Endothelial cell (in vitro differentiated cells): ENCODE data around the gene AP3B1. TPM values are rescaled to one million over a fixed set of nuclear protein-coding genes. Genes with fewer than 3 reads are reported as not detected.
A peak's percentile ranks its signal among the peaks of the same experiment; 100 is the strongest.

Source experiments
- DNase-seq: peaks from one replicate; pipeline ENCODE4 v3.0.0; 2021; ENCODE audit warnings: low spot score
- H3K27ac Mint-ChIP-seq: one replicate; pipeline ENCODE4 v1.8.0; 2021; ENCODE audit warnings: mixed read lengths, inconsistent platforms; ENCODE audit not compliant: unreplicated experiment
- H3K27me3 Mint-ChIP-seq: one replicate; pipeline ENCODE4 v1.8.0; 2021; ENCODE audit warnings: mild to moderate bottlenecking, moderate library complexity, mixed read lengths, inconsistent platforms; ENCODE audit not compliant: unreplicated experiment
- H3K36me3 Mint-ChIP-seq: one replicate; pipeline ENCODE4 v1.8.0; 2021; ENCODE audit warnings: mild to moderate bottlenecking, low read depth, mixed read lengths, inconsistent platforms; ENCODE audit not compliant: unreplicated experiment
- H3K4me1 Mint-ChIP-seq: one replicate; pipeline ENCODE4 v1.8.0; 2021; ENCODE audit warnings: mild to moderate bottlenecking, mixed read lengths, inconsistent platforms; ENCODE audit not compliant: unreplicated experiment
- H3K4me3 Mint-ChIP-seq: one replicate; pipeline ENCODE4 v1.8.0; 2021; ENCODE audit warnings: mild to moderate bottlenecking, mixed read lengths, inconsistent platforms; ENCODE audit not compliant: unreplicated experiment
- H3K9me3 Mint-ChIP-seq: one replicate; pipeline ENCODE4 v1.8.0; 2021; ENCODE audit warnings: mixed read lengths, inconsistent platforms; ENCODE audit not compliant: unreplicated experiment
- total RNA-seq: library from RNA; stranded (reverse); fragmentation: NEBNext Ultra II Directional; extraction: Animal tissue kit (Norgen Biotek cat#: 25700); gene quantifications from one replicate; pipeline ENCODE4 v1.2.1, GENCODE V29; 2021; ENCODE audit not compliant: unreplicated experiment
- TF ChIP-seq, protein P1 (sequence below): fragments of 200-600 bp; sonication (generic); IDR thresholded peaks from one replicate; pipeline ENCODE4 v1.5.0; 2021; ENCODE audit warnings: antibody characterized with exemption; ENCODE audit not compliant: unreplicated experiment

The AP3B1 gene
- total RNA-seq, 1 donor from 2014 or later: 60.9 TPM

GRCh38 chr5:77984587-77984986, 309.9 kb downstream of the AP3B1 start:
- H3K9me3 Mint-ChIP-seq: no peaks in the 10 kb centered on the region
- H3K27ac Mint-ChIP-seq: no peak overlapping the region
- no peak overlapping the region for H3K4me3 Mint-ChIP-seq
- H3K27me3 Mint-ChIP-seq: no peaks in the 10 kb centered on the region
- no peak for DNase-seq
- no peaks in the 10 kb centered on the region for H3K36me3 Mint-ChIP-seq
- TF ChIP-seq, protein P1, sequence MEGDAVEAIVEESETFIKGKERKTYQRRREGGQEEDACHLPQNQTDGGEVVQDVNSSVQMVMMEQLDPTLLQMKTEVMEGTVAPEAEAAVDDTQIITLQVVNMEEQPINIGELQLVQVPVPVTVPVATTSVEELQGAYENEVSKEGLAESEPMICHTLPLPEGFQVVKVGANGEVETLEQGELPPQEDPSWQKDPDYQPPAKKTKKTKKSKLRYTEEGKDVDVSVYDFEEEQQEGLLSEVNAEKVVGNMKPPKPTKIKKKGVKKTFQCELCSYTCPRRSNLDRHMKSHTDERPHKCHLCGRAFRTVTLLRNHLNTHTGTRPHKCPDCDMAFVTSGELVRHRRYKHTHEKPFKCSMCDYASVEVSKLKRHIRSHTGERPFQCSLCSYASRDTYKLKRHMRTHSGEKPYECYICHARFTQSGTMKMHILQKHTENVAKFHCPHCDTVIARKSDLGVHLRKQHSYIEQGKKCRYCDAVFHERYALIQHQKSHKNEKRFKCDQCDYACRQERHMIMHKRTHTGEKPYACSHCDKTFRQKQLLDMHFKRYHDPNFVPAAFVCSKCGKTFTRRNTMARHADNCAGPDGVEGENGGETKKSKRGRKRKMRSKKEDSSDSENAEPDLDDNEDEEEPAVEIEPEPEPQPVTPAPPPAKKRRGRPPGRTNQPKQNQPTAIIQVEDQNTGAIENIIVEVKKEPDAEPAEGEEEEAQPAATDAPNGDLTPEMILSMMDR: no peak
- H3K4me1 Mint-ChIP-seq: no peaks in the 10 kb centered on the region

- TF ChIP-seq, protein P1: no peak
- Mint-ChIP-seq H3K36me3 (no peaks in the 10 kb centered on the region), H3K9me3 (no peaks in the 10 kb centered on the region), H3K27me3 (no peaks in the 10 kb centered on the region), H3K27ac (no peak overlapping the region), H3K4me1 (no peaks in the 10 kb centered on the region), H3K4me3 (no peak overlapping the region)
- DNase-seq: no peak
These were observed 310.9 kb downstream of the AP3B1 start for GRCh38 chr5:77983482-77984199.

DNA sequence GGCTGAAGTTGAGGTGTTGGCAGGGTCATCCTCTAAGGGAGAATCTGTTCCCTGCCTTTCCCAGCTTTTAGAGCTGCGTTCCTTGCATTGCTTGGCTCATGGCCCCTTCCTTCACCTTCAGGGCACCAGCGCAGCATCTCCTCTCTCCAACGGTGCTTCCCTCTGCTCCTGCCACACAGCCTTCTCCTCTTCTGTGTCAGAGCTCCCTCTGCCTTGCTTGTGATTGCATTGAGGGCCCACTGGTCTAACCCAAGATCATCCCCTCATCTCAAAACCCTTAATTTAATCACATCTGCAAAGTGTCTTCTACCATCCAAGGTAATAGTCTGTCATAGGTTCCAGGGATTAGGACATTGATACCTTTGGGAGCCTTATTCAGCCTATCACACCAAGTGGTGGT, 312.7 kb downstream of the AP3B1 start:
- DNase-seq: no peak
- TF ChIP-seq, protein P1: no peak
- Mint-ChIP-seq H3K27ac (no peak overlapping the region), H3K27me3 (no peaks in the 10 kb centered on the region), H3K36me3 (no peaks in the 10 kb centered on the region), H3K4me3 (no peak overlapping the region), H3K4me1 (no peaks in the 10 kb centered on the region), H3K9me3 (no peaks in the 10 kb centered on the region)

GRCh38 chr5:77974576-77974975, 319.9 kb downstream of the AP3B1 start:
- DNase-seq: no peak
- Mint-ChIP-seq H3K36me3 (no peaks in the 10 kb centered on the region), H3K27ac (no peak overlapping the region), H3K4me1 (peaks cover 10% of the 10 kb centered on the region), H3K9me3 (no peaks in the 10 kb centered on the region), H3K27me3 (peaks cover 13% of the 10 kb centered on the region), H3K4me3 (no peak overlapping the region)
- TF ChIP-seq, protein P1: no peak

- peaks cover 13% of the 10 kb centered on the region for H3K27me3 Mint-ChIP-seq
These were observed 321.3 kb downstream of the AP3B1 start for GRCh38 chr5:77973253-77973609.

More at GRCh38 chr5:77973253-77973609, 321.3 kb downstream of the AP3B1 start:
- TF ChIP-seq, protein P1: peak; percentile 5
- H3K4me3 Mint-ChIP-seq: peak overlapping the region; percentile 83
- peak; percentile 51 for DNase-seq
- peaks cover 10% of the 10 kb centered on the region for H3K4me1 Mint-ChIP-seq
- H3K9me3 Mint-ChIP-seq: no peaks in the 10 kb centered on the region
- H3K36me3 Mint-ChIP-seq: no peaks in the 10 kb centered on the region
- H3K27ac Mint-ChIP-seq: no peak overlapping the region
